ENCODE measurements around the gene ACOXL.

- TF ChIP-seq CTCF (IDR thresholded peaks at IDR 0.05) (no peak), EP300 (IDR thresholded peaks at IDR 0.05; ENCODE audit: low read depth) (no peak)
Observed at GRCh38 chr2:110785439-110785838, 53.1 kb downstream of the ACOXL start.

Measured in transverse colon (tissue), 3 donors.